GM23248 (cell line): ENCODE results near the gene MISP3. TPM values are rescaled to one million over a fixed set of nuclear protein-coding genes. Genes with fewer than 3 reads are reported as not detected.

Experiments used
- DNase-seq: peaks from one replicate; pipeline ENCODE4 v3.0.0-alpha.2; 2015
- H2AFZ ChIP-seq: fragments of 200-600 bp; sonication (generic); 2 replicates; pipeline ENCODE4 v1.6.1; 2016; ENCODE audit warnings: antibody characterized with exemption
- H3F3A ChIP-seq: fragments of 200-600 bp; sonication (generic); 2 replicates; pipeline ENCODE4 v1.6.1; 2016; ENCODE audit warnings: mild to moderate bottlenecking, antibody characterized with exemption, mixed run types; ENCODE audit not compliant: insufficient read depth
- H3K27ac ChIP-seq: fragments of 200-600 bp; sonication (generic); 2 replicates; pipeline ENCODE4 v1.5.1; 2016; ENCODE audit warnings: mild to moderate bottlenecking
- H3K27me3 ChIP-seq: fragments of 200-600 bp; sonication (generic); replicated peaks from 2 replicates; pipeline ENCODE4 v1.6.1; 2016; ENCODE audit warnings: mild to moderate bottlenecking; ENCODE audit not compliant: insufficient read depth
- H3K36me3 ChIP-seq: fragments of 200-600 bp; sonication (generic); 2 replicates; pipeline ENCODE4 v1.6.1; 2016; ENCODE audit warnings: low read depth, mild to moderate bottlenecking
- H3K4me1 ChIP-seq: fragments of 200-600 bp; sonication (generic); 2 replicates; pipeline ENCODE4 v1.6.1; 2016; ENCODE audit warnings: mild to moderate bottlenecking; ENCODE audit not compliant: insufficient read depth
- H3K4me2 ChIP-seq: fragments of 200-600 bp; sonication (generic); one replicate; pipeline ENCODE4 v1.6.1; 2016; ENCODE audit warnings: mild to moderate bottlenecking; ENCODE audit not compliant: unreplicated experiment
- H3K4me3 ChIP-seq: fragments of 200-600 bp; sonication (generic); 2 replicates; pipeline ENCODE4 v1.5.1; 2016; ENCODE audit warnings: mild to moderate bottlenecking
- H3K79me2 ChIP-seq: fragments of 200-600 bp; sonication (generic); 2 replicates; pipeline ENCODE4 v1.6.1; 2016; ENCODE audit warnings: mild to moderate bottlenecking; ENCODE audit not compliant: insufficient read depth
- H3K9ac ChIP-seq: fragments of 200-600 bp; sonication (generic); 2 replicates; pipeline ENCODE4 v1.6.1; 2016; ENCODE audit warnings: mild to moderate bottlenecking
- H3K9me2 ChIP-seq: fragments of 200-600 bp; sonication (generic); 2 replicates; pipeline ENCODE4 v1.6.1; 2016; ENCODE audit warnings: mixed run types, mild to moderate bottlenecking, moderate library complexity; ENCODE audit not compliant: insufficient read depth
- H3K9me3 ChIP-seq: fragments of 200-600 bp; sonication (generic); one replicate; pipeline ENCODE4 v1.6.1; 2017; ENCODE audit warnings: low read depth
- H4K20me1 ChIP-seq: fragments of 200-600 bp; sonication (generic); 2 replicates; pipeline ENCODE4 v1.6.0; 2016; ENCODE audit not compliant: insufficient read depth
- EZH2 ChIP-seq: fragments of 200-600 bp; sonication (generic); IDR thresholded peaks from 2 replicates; pipeline ENCODE4 v1.6.1; 2018; ENCODE audit warnings: antibody characterized with exemption, mild to moderate bottlenecking; ENCODE audit not compliant: insufficient read depth, poor library complexity, severe bottlenecking
- EZH2phosphoT487 ChIP-seq: fragments of 200-600 bp; sonication (generic); IDR thresholded peaks from 2 replicates; pipeline ENCODE4 v1.6.1; 2018; ENCODE audit warnings: antibody characterized with exemption, moderate library complexity, mild to moderate bottlenecking, low read depth; ENCODE audit not compliant: insufficient read depth
- WGBS, 2 experiments: methylation state at CpG; one replicate each; pipeline ENCODE4 v1.1.6; 2015 to 2017; ENCODE audit warnings: low lambda C conversion rate in 2 of 2, low coverage in 1 of 2; ENCODE audit errors: missing lambda C conversion rate in 2 of 2; 5-methylcytosine and 5-hydroxymethylcytosine counted together
- in situ Hi-C: fragments of 300-500 bp; cut with MboI; formaldehyde crosslinking; loops from 2 replicates; pipeline ENCODE4 v1.15.0; 2020
- polyA plus RNA-seq: library from polyadenylated mRNA; unstranded; fragments of >200 nt; fragmentation: Nextera tagmentation; extraction: Ambion mirVana; gene quantifications from 2 replicates; pipeline ENCODE4 v1.2.1, GENCODE V29; 2016
- total RNA-seq: library from RNA; depleted of rRNA; stranded (reverse); fragments of >200 nt; shearing (Covaris generic); gene quantifications from 2 replicates; pipeline ENCODE4 v1.2.3, GENCODE V29; 2014

Gene MISP3
- total and polyA plus RNA-seq, 2 experiments from 2014 or later, result 1.3 to 2.7 TPM

DNA sequence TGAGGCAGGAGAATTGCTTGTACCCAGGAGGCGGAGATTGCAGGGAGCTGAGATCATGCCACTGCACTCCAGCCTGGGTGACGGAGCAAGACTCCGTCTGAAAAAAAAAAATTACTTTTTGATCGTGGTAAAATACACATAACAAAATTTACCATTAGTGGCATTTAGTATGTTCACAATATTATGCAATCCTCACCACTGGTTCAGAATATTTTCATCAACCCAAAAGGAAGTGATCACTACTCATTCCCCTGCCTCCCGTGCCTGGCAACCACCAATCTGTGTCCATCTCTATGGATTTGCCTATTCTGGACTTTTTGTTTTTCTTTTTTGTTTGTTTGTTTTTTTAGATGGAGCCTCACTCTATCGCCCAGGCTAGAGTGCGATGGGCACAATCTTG, 9.5 kb upstream of the MISP3 start:
- H3F3A ChIP-seq, result no peaks in the 10 kb centered on the region
- no peaks in the 10 kb centered on the region for H3K36me3 ChIP-seq
- H3K4me1 ChIP-seq, result no peaks in the 10 kb centered on the region
- no peak overlapping the region for H3K9ac ChIP-seq
- no peak overlapping the region for H3K27ac ChIP-seq
- no peaks in the 10 kb centered on the region for H3K79me2 ChIP-seq
- in situ Hi-C loops, result no loop called here
- no peaks in the 10 kb centered on the region for H4K20me1 ChIP-seq
- H3K4me3 ChIP-seq, result no peak overlapping the region
- TF ChIP-seq EZH2 (no peak), EZH2phosphoT487 (no peak)
- no peak overlapping the region for H2AFZ ChIP-seq
- no peak overlapping the region for H3K4me2 ChIP-seq
- peaks cover 11% of the 10 kb centered on the region; the same call in 1 of the 2 replicates for H3K27me3 ChIP-seq
- H3K9me2 ChIP-seq, result no peaks in the 10 kb centered on the region
- peak; percentile 56 for DNase-seq
- 56 to 58% methylated on average over 7 of the region's 7 CpGs for WGBS, 2 experiments
- H3K9me3 ChIP-seq, result no peaks in the 10 kb centered on the region

DNA sequence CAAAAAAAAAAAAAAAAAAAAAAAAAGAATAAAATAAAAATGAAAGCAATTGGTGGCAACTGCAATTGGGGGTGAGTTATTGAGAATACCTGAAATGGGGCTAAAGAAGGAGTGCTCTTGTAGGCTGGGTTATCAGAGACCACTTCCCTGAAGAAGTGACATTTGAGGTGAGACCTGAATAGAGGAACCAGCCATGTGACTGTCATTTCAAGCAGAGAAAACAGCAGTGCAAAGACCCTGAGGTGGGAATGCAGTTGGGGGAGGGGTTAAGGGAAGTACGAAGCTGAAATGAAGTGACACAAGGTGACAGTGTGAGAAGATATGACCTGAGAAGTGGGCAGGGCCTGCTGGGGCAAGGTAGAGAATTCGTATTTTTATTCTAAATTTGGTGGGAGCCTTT, 6.5 kb upstream of the MISP3 start:
- Histone ChIP-seq H3K9ac (no peak overlapping the region), H3F3A (no peaks in the 10 kb centered on the region), H3K79me2 (no peaks in the 10 kb centered on the region), H4K20me1 (no peaks in the 10 kb centered on the region), H2AFZ (0 out of 2 replicates have a peak overlapping the region, but pooled peaks have one; percentile 1), H3K9me2 (no peaks in the 10 kb centered on the region), H3K4me2 (no peak overlapping the region), H3K36me3 (no peaks in the 10 kb centered on the region), H3K27ac (no peak overlapping the region), H3K4me3 (no peak overlapping the region), H3K9me3 (no peaks in the 10 kb centered on the region), H3K4me1 (no peaks in the 10 kb centered on the region), H3K27me3 (no peaks in the 10 kb centered on the region)
- in situ Hi-C loops, result no loop called here
- TF ChIP-seq EZH2 (no peak), EZH2phosphoT487 (no peak)
- no peak for DNase-seq
- 43 to 46% methylated on average over 2 of the region's 2 CpGs for WGBS, 2 experiments

DNA sequence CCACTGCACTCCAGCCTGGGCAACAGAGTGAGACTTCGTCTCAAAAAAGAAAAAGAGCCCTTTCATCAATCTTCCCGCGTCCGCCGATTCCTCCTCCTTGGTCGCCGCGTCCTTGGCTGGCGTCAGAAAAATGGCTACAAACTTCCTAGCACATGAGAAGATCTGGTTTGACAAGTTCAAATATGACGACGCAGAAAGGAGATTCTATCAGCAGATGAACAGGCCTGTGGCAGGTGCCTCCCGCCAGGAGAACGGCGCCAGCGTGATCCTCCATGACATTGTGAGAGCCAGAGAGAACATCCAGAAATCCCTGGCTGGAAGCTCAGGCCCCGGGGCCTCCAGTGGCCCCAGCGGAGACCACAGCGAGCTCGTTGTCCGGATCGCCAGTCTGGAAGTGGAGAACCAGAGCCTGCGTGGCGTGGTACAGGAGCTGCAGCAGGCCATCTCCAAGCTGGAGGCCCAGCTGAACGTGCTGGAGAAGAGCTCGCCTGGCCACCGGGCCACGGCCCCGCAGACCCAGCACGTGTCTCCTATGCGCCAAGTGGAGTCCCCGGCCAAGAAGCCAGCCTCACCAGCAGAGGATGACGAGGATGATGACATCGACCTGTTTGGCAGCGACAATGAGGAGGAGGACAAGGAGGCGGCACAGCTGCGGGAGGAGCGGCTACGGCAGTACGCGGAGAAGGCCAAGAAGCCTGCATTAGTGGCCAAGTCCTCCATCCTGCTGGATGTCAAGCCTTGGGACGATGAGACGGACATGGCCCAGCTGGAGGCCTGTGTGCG, 2.1 kb upstream of the MISP3 start:
- Histone ChIP-seq H3K9me3 (no peaks in the 10 kb centered on the region), H3K4me1 (peaks cover 3% of the 10 kb centered on the region), H3K9ac (no peak overlapping the region), H3K4me3 (no peak overlapping the region), H3K27ac (no peak overlapping the region), H3K27me3 (no peaks in the 10 kb centered on the region), H3K79me2 (no peaks in the 10 kb centered on the region), H3K4me2 (no peak overlapping the region), H2AFZ (no peak overlapping the region), H3K36me3 (no peaks in the 10 kb centered on the region), H3K9me2 (no peaks in the 10 kb centered on the region), H3F3A (no peaks in the 10 kb centered on the region), H4K20me1 (no peaks in the 10 kb centered on the region)
- in situ Hi-C loops, result loop anchor here (10.0 kb wide), 1 partner anchor 186 kb away; no protein-coding TSS in a partner anchor
- no peak for TF ChIP-seq EZH2phosphoT487
- no peak for TF ChIP-seq EZH2
- no peak for DNase-seq
- WGBS, 2 experiments, result 94 to 95% methylated on average over 38 to 42 of the region's 43 CpGs

DNA sequence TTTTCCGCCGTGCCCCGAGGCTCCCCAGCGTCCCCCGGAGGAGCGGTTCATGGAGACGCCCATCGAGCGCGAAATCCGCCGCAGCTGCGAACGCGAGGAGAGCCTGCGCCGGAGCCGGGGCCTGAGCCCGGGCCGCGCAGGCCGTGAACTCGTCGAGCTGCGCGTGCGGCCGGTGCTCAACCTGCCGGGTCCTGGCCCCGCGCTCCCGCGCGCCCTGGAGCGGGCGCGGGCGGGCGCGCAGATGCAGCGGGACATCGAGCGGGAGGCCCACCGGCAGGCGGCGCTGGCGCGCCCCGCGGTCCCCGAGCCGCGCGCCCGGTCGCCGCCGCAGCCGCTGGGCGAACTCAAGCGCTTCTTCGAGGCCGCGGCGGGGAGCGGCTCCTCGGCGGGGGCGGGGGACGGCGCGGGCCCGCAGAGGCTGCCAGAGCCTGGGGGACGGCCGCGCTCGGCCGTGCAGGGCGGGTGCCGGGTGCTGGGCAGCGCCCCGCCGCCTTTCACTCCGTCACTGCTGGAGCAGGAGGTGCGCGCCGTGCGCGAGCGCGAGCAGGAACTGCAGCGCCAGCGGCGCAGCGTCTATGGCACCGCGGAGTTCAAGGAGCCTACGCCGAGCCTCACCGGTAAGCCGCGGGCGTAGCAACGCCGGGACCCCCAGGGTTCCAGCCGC, 807 bp downstream of the MISP3 start:
- no peaks in the 10 kb centered on the region for H3K9me3 ChIP-seq
- in situ Hi-C loops, result loop anchor here (10.0 kb wide), 1 partner anchor 189 kb away; no protein-coding TSS in a partner anchor
- peak overlapping the region; percentile 92 for H3K4me3 ChIP-seq
- H2AFZ ChIP-seq, result peak overlapping the region; percentile 97
- H3K27me3 ChIP-seq, result no peaks in the 10 kb centered on the region
- no peaks in the 10 kb centered on the region for H4K20me1 ChIP-seq
- no peak for TF ChIP-seq EZH2
- no peak for TF ChIP-seq EZH2phosphoT487
- H3K79me2 ChIP-seq, result no peaks in the 10 kb centered on the region
- H3K4me1 ChIP-seq, result peaks cover 6% of the 10 kb centered on the region
- H3K9me2 ChIP-seq, result no peaks in the 10 kb centered on the region
- WGBS, 2 experiments, result 1% methylated on average over 52 to 56 of the region's 106 CpGs
- DNase-seq, result peak; percentile 92
- H3K4me2 ChIP-seq, result peak overlapping the region; percentile 95
- no peaks in the 10 kb centered on the region for H3K36me3 ChIP-seq
- H3K27ac ChIP-seq, result peak overlapping the region; percentile 40
- H3K9ac ChIP-seq, result peak overlapping the region; percentile 76
- H3F3A ChIP-seq, result no peaks in the 10 kb centered on the region
